ENCODE results near the gene SSR4. TPM values are rescaled to one million over a fixed set of nuclear protein-coding genes. Genes with fewer than 3 reads are reported as not detected.

The SSR4 gene
- total and polyA plus RNA-seq, 8 donors, result 368 to 925 (median 398) TPM

- FAIRE-seq (no peak), DNase-seq (no peak), ATAC-seq (no peak)
- intact Hi-C loops (cut with DNase I), result no loop called here
- TF ChIP-seq, protein P1, sequence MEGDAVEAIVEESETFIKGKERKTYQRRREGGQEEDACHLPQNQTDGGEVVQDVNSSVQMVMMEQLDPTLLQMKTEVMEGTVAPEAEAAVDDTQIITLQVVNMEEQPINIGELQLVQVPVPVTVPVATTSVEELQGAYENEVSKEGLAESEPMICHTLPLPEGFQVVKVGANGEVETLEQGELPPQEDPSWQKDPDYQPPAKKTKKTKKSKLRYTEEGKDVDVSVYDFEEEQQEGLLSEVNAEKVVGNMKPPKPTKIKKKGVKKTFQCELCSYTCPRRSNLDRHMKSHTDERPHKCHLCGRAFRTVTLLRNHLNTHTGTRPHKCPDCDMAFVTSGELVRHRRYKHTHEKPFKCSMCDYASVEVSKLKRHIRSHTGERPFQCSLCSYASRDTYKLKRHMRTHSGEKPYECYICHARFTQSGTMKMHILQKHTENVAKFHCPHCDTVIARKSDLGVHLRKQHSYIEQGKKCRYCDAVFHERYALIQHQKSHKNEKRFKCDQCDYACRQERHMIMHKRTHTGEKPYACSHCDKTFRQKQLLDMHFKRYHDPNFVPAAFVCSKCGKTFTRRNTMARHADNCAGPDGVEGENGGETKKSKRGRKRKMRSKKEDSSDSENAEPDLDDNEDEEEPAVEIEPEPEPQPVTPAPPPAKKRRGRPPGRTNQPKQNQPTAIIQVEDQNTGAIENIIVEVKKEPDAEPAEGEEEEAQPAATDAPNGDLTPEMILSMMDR (IDR thresholded peaks at IDR 0.05), result no peak
- WGBS, 2 donors, result 19 to 34% methylated on average over 6 of the region's 6 CpGs
- Histone ChIP-seq H3K36me3 (no peaks in the 10 kb centered on the region), H3K27ac (no peak overlapping the region), H3K9me3 (no peaks in the 10 kb centered on the region), H3K27me3 (peaks cover 0 to 34% (median 5%) of the 10 kb centered on the region in 4 donors), H3K4me3 (no peak overlapping the region), H3K4me1 (no peaks in the 10 kb centered on the region)
Observed at GRCh38 chrX:153845195-153845594, 50.7 kb downstream of the SSR4 start.

- no peaks in the 10 kb centered on the region for H3K9me3 ChIP-seq
- FAIRE-seq (no peak), DNase-seq (no peak), ATAC-seq (no peak)
- TF ChIP-seq, protein P1 (IDR thresholded peaks at IDR 0.05), result no peak
- no peak overlapping the region for H3K4me3 ChIP-seq
- no peaks in the 10 kb centered on the region for H3K4me1 ChIP-seq
- intact Hi-C loops (cut with DNase I), result no loop called here
- H3K36me3 ChIP-seq, result no peaks in the 10 kb centered on the region
- H3K27ac ChIP-seq, result no peak overlapping the region
- H3K27me3 ChIP-seq, result peaks cover 0 to 33% (median 5%) of the 10 kb centered on the region in 4 donors
- 4 to 17% methylated on average over 3 of the region's 3 CpGs for WGBS, 2 donors
Observed at GRCh38 chrX:153845842-153846241, 51.4 kb downstream of the SSR4 start.

Other genes starting within 250 kb of the SSR4 start
- gene CCNQ, start 195.5 kb upstream of the SSR4 start, total RNA-seq, result 10 to 100 TPM in 1 of 6 donors, 1 to 10 TPM in 5; 6.7 to 10.6 (median 8.1) TPM
- 10 to 100 TPM; 26.3 to 32.1 TPM for gene CCNQ, start 195.5 kb upstream of the SSR4 start, polyA plus RNA-seq
- gene DUSP9, start 147.5 kb upstream of the SSR4 start, total RNA-seq, result under 1 TPM in 3 of 6 donors, not detected in 3; 0.09 to 0.28 (median 0.14) TPM
- gene DUSP9, start 147.5 kb upstream of the SSR4 start, polyA plus RNA-seq, result under 1 TPM in 1 of 2 donors, not detected in 1; 0.07 TPM
- gene PNCK, start 120.9 kb upstream of the SSR4 start, total RNA-seq, result under 1 TPM in 3 of 6 donors, not detected in 3; 0.35 to 0.67 (median 0.49) TPM
- gene PNCK, start 120.9 kb upstream of the SSR4 start, polyA plus RNA-seq, result under 1 TPM; 0.28 to 0.99 TPM
- gene SLC6A8, start 106.7 kb upstream of the SSR4 start, total RNA-seq, result 10 to 100 TPM in 4 of 6 donors, 1 to 10 TPM in 2; 8.4 to 15.8 (median 11.1) TPM
- 10 to 100 TPM; 12.3 to 14.4 TPM for gene SLC6A8, start 106.7 kb upstream of the SSR4 start, polyA plus RNA-seq
- gene BCAP31, start 70.3 kb upstream of the SSR4 start, total RNA-seq, result 100 to 1,000 TPM in 2 of 6 donors, 10 to 100 TPM in 4; 72.2 to 118 (median 88.4) TPM
- gene BCAP31, start 70.3 kb upstream of the SSR4 start, polyA plus RNA-seq, result 10 to 100 TPM; 66.3 to 90.1 TPM
- gene ABCD1, start 69.8 kb upstream of the SSR4 start, total RNA-seq, result 10 to 100 TPM in 3 of 6 donors, 1 to 10 TPM in 3; 5.8 to 13.2 (median 9.8) TPM
- gene ABCD1, start 69.8 kb upstream of the SSR4 start, polyA plus RNA-seq, result 10 to 100 TPM in 1 of 2 donors, 1 to 10 TPM in 1; 6.7 to 11.9 TPM
- gene PLXNB3, start 30.4 kb upstream of the SSR4 start, total RNA-seq, result 1 to 10 TPM; 4.0 to 9.0 (median 5.2) TPM
- 10 to 100 TPM; 22.9 to 28.6 TPM for gene PLXNB3, start 30.4 kb upstream of the SSR4 start, polyA plus RNA-seq
- gene SRPK3, start 13.6 kb upstream of the SSR4 start, total RNA-seq, result under 1 TPM in 5 of 6 donors, not detected in 1; 0.12 to 0.38 (median 0.20) TPM
- 1 to 10 TPM; 1.0 to 1.5 TPM for gene SRPK3, start 13.6 kb upstream of the SSR4 start, polyA plus RNA-seq
- 10 to 100 TPM; 15.8 to 29.9 (median 23.0) TPM for gene IDH3G, start 293 bp upstream of the SSR4 start, total RNA-seq
- 10 to 100 TPM; 47.2 to 48.4 TPM for gene IDH3G, start 293 bp upstream of the SSR4 start, polyA plus RNA-seq
- 1 to 10 TPM in 2 of 6 donors, under 1 TPM in 4; 0.79 to 2.4 (median 0.92) TPM for gene PDZD4, start 35.9 kb downstream of the SSR4 start, total RNA-seq
- 10 to 100 TPM in 1 of 2 donors, 1 to 10 TPM in 1; 8.4 to 15.2 TPM for gene PDZD4, start 35.9 kb downstream of the SSR4 start, polyA plus RNA-seq
- gene L1CAM, start 91.5 kb downstream of the SSR4 start, total RNA-seq, result 1 to 10 TPM in 4 of 6 donors, under 1 TPM in 2; 0.97 to 1.6 (median 1.2) TPM
- gene L1CAM, start 91.5 kb downstream of the SSR4 start, polyA plus RNA-seq, result 1 to 10 TPM in 1 of 2 donors, under 1 TPM in 1; 0.84 to 3.9 TPM
- gene AVPR2, start 110.0 kb downstream of the SSR4 start, total RNA-seq, result under 1 TPM; 0.12 to 0.58 (median 0.31) TPM
- 1 to 10 TPM; 1.3 TPM for gene AVPR2, start 110.0 kb downstream of the SSR4 start, polyA plus RNA-seq
- gene ARHGAP4, start 131.6 kb downstream of the SSR4 start, total RNA-seq, result 10 to 100 TPM in 3 of 6 donors, 1 to 10 TPM in 3; 1.9 to 18.9 (median 8.9) TPM
- gene ARHGAP4, start 131.6 kb downstream of the SSR4 start, polyA plus RNA-seq, result 10 to 100 TPM; 44.7 to 71.7 TPM
- 10 to 100 TPM; 24.5 to 49.0 (median 40.3) TPM for gene NAA10, start 140.4 kb downstream of the SSR4 start, total RNA-seq
- 100 to 1,000 TPM in 1 of 2 donors, 10 to 100 TPM in 1; 95.1 to 115 TPM for gene NAA10, start 140.4 kb downstream of the SSR4 start, polyA plus RNA-seq
- gene RENBP, start 150.0 kb downstream of the SSR4 start, total RNA-seq, result 1 to 10 TPM in 4 of 6 donors, under 1 TPM in 2; 0.43 to 7.5 (median 1.6) TPM
- 1 to 10 TPM; 2.8 to 5.1 TPM for gene RENBP, start 150.0 kb downstream of the SSR4 start, polyA plus RNA-seq
- 10 to 100 TPM; 10.4 to 28.4 (median 17.0) TPM for gene HCFC1, start 177.2 kb downstream of the SSR4 start, total RNA-seq
- gene HCFC1, start 177.2 kb downstream of the SSR4 start, polyA plus RNA-seq, result 10 to 100 TPM; 15.7 to 17.1 TPM
- gene TMEM187, start 178.1 kb downstream of the SSR4 start, total RNA-seq, result 10 to 100 TPM in 2 of 6 donors, 1 to 10 TPM in 4; 5.7 to 12.4 (median 9.1) TPM
- gene TMEM187, start 178.1 kb downstream of the SSR4 start, polyA plus RNA-seq, result 1 to 10 TPM; 5.2 to 7.8 TPM
- 100 to 1,000 TPM in 1 of 6 donors, 10 to 100 TPM in 5; 44.5 to 103 (median 64.6) TPM for gene IRAK1, start 225.2 kb downstream of the SSR4 start, total RNA-seq
- 10 to 100 TPM; 35.8 to 48.9 TPM for gene IRAK1, start 225.2 kb downstream of the SSR4 start, polyA plus RNA-seq